ENCODE measurements around the gene MXI1.
A peak's percentile ranks its signal among the peaks of the same experiment; 100 is the strongest.

- peak; percentile 66 to 74 (median 69) for TF ChIP-seq CTCF (IDR thresholded peaks at IDR 0.05)
- peak in 3 of 4 donors; percentile 26 to 42 (median 33) for TF ChIP-seq POLR2AphosphoS5 (IDR thresholded peaks at IDR 0.05)
These were observed 72.1 kb downstream of the MXI1 start for GRCh38 chr10:110279407-110279986.

Measured in sigmoid colon (tissue), 4 donors.